Glutamatergic neuron (in vitro differentiated cells): Measurements from ENCODE around the gene ZNF438. TPM values are rescaled to one million over a fixed set of nuclear protein-coding genes. Genes with fewer than 3 reads are reported as not detected.

ENCODE experiments used
- DNase-seq: peaks from one replicate; pipeline ENCODE4 v3.0.0; 2022
- H3K27ac Mint-ChIP-seq: one replicate; pipeline ENCODE4 v1.8.0; 2020; ENCODE audit warnings: mild to moderate bottlenecking, mixed read lengths, inconsistent platforms; ENCODE audit not compliant: unreplicated experiment
- H3K27me3 Mint-ChIP-seq: one replicate; pipeline ENCODE4 v1.8.0; 2020; ENCODE audit warnings: mild to moderate bottlenecking, moderate library complexity, mixed read lengths, inconsistent platforms; ENCODE audit not compliant: unreplicated experiment
- H3K36me3 Mint-ChIP-seq: one replicate; pipeline ENCODE4 v1.8.0; 2020; ENCODE audit warnings: mild to moderate bottlenecking, mixed read lengths, inconsistent platforms; ENCODE audit not compliant: unreplicated experiment
- H3K4me1 Mint-ChIP-seq: one replicate; pipeline ENCODE4 v1.8.0; 2020; ENCODE audit warnings: mild to moderate bottlenecking, low read depth, mixed read lengths, inconsistent platforms; ENCODE audit not compliant: unreplicated experiment
- H3K4me3 Mint-ChIP-seq: one replicate; pipeline ENCODE4 v1.8.0; 2020; ENCODE audit warnings: mild to moderate bottlenecking, mixed read lengths, inconsistent platforms; ENCODE audit not compliant: unreplicated experiment
- H3K9me3 Mint-ChIP-seq: one replicate; pipeline ENCODE4 v1.8.0; 2020; ENCODE audit warnings: mild to moderate bottlenecking, moderate library complexity, mixed read lengths, inconsistent platforms; ENCODE audit not compliant: unreplicated experiment
- total RNA-seq: library from RNA; stranded (reverse); fragmentation: NEBNext Ultra II Directional; extraction: Animal tissue kit (Norgen Biotek cat#: 25700); gene quantifications from one replicate; pipeline ENCODE4 v1.2.1, GENCODE V29; 2021; ENCODE audit not compliant: unreplicated experiment
- TF ChIP-seq, protein P1 (sequence below): fragments of 200-600 bp; sonication (generic); IDR thresholded peaks from one replicate; pipeline ENCODE4 v1.5.0; 2021; ENCODE audit not compliant: partially characterized antibody, unreplicated experiment

Gene ZNF438
- total RNA-seq, 1 donor from 2014 or later = 3.5 TPM

DNA sequence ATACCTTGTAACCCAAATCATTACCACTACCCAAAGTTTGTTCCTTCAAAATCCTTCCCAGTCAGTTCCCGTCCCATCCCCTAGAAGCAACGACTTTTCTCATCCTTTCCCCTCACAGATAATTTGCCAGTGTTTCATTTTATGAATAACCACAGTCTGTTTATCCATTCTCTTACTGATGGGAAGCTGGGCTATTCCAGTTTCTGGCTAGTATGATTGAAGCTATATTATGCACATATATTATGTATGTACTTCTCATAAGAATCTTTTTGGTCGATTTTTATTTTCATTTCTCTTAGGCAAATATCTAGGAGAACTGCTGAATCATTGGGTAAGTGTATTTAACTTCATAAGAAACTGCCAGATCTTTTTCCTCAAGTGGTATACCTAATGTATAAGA is 114.6 kb downstream of the ZNF438 start:
- no peak for DNase-seq
- no peaks in the 10 kb centered on the region for H3K4me1 Mint-ChIP-seq
- H3K36me3 Mint-ChIP-seq = no peaks in the 10 kb centered on the region
- no peak overlapping the region for H3K4me3 Mint-ChIP-seq
- H3K27me3 Mint-ChIP-seq = no peaks in the 10 kb centered on the region
- H3K27ac Mint-ChIP-seq = no peak overlapping the region
- TF ChIP-seq, protein P1, sequence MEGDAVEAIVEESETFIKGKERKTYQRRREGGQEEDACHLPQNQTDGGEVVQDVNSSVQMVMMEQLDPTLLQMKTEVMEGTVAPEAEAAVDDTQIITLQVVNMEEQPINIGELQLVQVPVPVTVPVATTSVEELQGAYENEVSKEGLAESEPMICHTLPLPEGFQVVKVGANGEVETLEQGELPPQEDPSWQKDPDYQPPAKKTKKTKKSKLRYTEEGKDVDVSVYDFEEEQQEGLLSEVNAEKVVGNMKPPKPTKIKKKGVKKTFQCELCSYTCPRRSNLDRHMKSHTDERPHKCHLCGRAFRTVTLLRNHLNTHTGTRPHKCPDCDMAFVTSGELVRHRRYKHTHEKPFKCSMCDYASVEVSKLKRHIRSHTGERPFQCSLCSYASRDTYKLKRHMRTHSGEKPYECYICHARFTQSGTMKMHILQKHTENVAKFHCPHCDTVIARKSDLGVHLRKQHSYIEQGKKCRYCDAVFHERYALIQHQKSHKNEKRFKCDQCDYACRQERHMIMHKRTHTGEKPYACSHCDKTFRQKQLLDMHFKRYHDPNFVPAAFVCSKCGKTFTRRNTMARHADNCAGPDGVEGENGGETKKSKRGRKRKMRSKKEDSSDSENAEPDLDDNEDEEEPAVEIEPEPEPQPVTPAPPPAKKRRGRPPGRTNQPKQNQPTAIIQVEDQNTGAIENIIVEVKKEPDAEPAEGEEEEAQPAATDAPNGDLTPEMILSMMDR = no peak
- no peaks in the 10 kb centered on the region for H3K9me3 Mint-ChIP-seq

DNA sequence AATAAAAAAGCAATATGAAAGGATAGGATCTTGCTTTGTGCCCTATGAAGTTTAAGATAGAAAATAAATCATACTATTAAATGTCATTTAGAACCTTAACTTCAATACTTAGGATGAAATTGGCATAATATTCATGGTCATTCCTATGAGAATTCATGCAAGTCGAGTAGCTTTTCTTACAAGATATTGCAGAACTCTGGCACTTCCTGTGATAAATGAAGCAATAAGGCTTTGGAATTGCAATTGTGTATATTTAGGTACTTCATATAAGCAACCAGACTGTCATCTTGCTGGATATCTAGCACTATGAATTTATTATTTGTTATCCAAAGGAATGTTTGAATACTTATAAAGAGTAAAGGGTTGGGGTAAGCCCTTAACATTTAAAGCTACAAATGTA is 116.5 kb downstream of the ZNF438 start:
- no peak for DNase-seq
- TF ChIP-seq, protein P1 = no peak
- Mint-ChIP-seq H3K27ac (no peak overlapping the region), H3K4me1 (no peaks in the 10 kb centered on the region), H3K36me3 (no peaks in the 10 kb centered on the region), H3K9me3 (no peaks in the 10 kb centered on the region), H3K4me3 (no peak overlapping the region), H3K27me3 (no peaks in the 10 kb centered on the region)

DNA sequence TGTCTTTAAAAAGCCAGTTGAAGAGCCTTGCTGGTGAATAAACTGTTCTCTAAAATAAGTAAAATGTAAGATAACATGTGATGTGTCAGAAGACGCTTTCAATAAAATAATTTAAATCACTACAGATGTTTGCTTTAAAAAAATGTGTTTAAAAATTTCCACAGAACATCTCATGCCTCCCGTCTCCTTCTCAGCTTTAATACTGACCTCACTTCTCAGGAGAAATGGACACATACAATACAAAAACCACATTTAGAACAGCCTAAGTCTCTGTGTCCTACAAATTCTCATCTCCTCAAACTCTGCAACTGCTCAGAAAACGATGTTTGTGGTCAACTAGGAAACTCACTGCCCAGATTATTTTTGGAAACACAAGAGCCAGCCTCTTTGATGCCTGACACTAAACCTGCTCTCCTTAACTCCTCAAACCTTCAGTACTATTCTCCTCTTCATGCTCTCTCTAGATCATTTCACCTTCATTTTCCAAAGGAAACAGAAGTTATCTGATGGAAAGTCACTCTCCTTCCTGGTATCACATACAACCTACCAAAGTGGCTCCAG is 120.3 kb downstream of the ZNF438 start:
- Mint-ChIP-seq H3K4me3 (no peak overlapping the region), H3K36me3 (no peaks in the 10 kb centered on the region), H3K27me3 (no peaks in the 10 kb centered on the region), H3K4me1 (no peaks in the 10 kb centered on the region), H3K9me3 (no peaks in the 10 kb centered on the region), H3K27ac (no peak overlapping the region)
- TF ChIP-seq, protein P1 = no peak
- no peak for DNase-seq

DNA sequence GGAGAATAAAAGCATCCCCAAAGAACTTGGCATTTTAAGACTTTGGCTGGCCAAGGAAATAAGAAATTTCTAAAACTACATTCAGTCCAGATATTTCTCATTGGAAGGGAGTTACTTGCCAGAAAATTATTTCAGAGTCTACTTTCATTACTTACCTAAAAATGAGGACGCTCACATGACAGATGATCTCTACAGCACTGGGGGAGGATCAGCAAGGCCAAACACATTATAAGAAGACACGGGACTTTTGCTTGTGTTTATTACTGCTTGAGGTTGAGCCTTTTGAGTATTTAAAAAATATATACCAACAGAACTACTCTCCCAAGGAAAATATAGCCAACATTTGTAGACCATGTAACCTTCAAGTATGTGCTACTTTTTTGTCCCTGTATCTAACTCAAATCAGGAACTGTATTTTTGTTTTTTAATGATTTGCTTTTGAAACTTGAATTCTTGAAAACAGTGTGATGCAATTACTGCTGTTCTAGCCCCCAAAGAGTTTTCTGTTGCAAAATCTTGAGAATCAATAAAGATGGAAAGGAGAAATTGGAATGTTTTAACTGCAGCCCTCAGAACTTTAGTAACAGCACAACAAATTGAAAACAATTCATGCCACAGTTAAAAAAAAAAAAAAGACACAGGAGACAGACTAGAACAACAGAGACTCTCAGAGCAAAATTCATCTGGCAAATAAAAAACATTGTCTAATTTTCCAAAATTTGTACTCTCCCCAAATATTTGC is 128.1 kb downstream of the ZNF438 start:
- no peak for DNase-seq
- peaks cover 4% of the 10 kb centered on the region for H3K27me3 Mint-ChIP-seq

More for the DNA sequence above, 128.1 kb downstream of the ZNF438 start:
- Mint-ChIP-seq H3K36me3 (peaks cover 10% of the 10 kb centered on the region), H3K27ac (no peak overlapping the region), H3K4me1 (no peaks in the 10 kb centered on the region), H3K9me3 (peaks cover 2% of the 10 kb centered on the region), H3K4me3 (no peak overlapping the region)
- TF ChIP-seq, protein P1 = no peak
